Vagina (tissue), 2 donors: ENCODE data around the gene PSMB10.
"Not testable (repeated sequence)": the region's sequence is repeated elsewhere in the genome, so short reads cannot be mapped to it uniquely, and the experiment has no call there.

Experiments
- CTCF ChIP-seq, 3 experiments: fragments of 450-650 bp in 2 of 3; fragments of 200-600 bp in 1 of 3; sonication (generic) in 1 of 3; IDR thresholded peaks; one replicate each; pipeline ENCODE4 v1.5.1; 2017 to 2019; ENCODE audit warnings: antibody characterized with exemption in 3 of 3, mild to moderate bottlenecking in 2 of 3, moderate library complexity in 2 of 3
- POLR2A ChIP-seq, 2 donors: fragments of 450-650 bp; IDR thresholded peaks; one replicate each; pipeline ENCODE4 v1.6.1; 2017; ENCODE audit warnings: antibody characterized with exemption in 2 of 2, mild to moderate bottlenecking in 2 of 2, moderate library complexity in 2 of 2
- POLR2AphosphoS5 ChIP-seq, 2 donors: sonication (generic); formaldehyde crosslinking; IDR thresholded peaks; one replicate each; pipeline ENCODE4 v1.9.0; 2017; ENCODE audit warnings: antibody characterized with exemption in 2 of 2, mild to moderate bottlenecking in 2 of 2, low read depth in 1 of 2; ENCODE audit not compliant: insufficient read depth in 1 of 2

DNA sequence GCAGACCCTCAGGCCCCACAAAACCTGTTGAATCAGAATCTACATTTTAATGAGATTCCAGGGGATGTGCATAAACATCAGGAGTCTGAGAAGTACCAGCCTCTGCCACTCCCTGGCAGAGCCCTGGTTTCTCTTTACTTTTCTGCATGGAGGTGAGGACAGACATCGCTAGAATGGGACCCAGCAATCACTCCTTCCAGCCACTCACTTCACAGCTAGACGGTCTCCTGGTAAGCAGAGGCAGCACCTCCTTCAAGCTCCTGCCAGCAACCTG lies 21.2 kb downstream of the PSMB10 start:
- TF ChIP-seq POLR2A (IDR thresholded peaks at IDR 0.05); CTCF (IDR thresholded peaks at IDR 0.05); POLR2AphosphoS5 (IDR thresholded peaks at IDR 0.05; ENCODE audit: insufficient read depth in 1 of 2, low read depth in 1 of 2): not testable (repeated sequence)
